GM12878 (cell line): ENCODE data around the gene KAZN. TPM values are rescaled to one million over a fixed set of nuclear protein-coding genes. Genes with fewer than 3 reads are reported as not detected.

Source experiments
- ATAC-seq: fragments of 200-7000 bp; cut with Tn5 transposase; 3 replicates; pipeline ENCODE4 v1.9.1; 2020; ENCODE audit warnings: mild to moderate bottlenecking, moderate library complexity
- BruUV-seq: library from RNA; stranded (reverse); fragments of 400-500 nt; replicated peaks from 2 replicates; lab custom pipeline; 2021; lab: Mats Ljungman, UMichigan
- CTCF ChIA-PET: fragments of 300-600 bp; sonication (Branson Sonifier 250); formaldehyde crosslinking; extraction: SDS; loops from one replicate; lab custom pipeline; 2021; ENCODE audit warnings: inconsistent platforms; lab: Yijun Ruan, JAX
- POLR2A ChIA-PET: fragments of 350-600 bp; formaldehyde crosslinking; extraction: SDS; loops from one replicate; lab custom pipeline; 2021; ENCODE audit warnings: inconsistent platforms; lab: Charles Lee
- RAD21 ChIA-PET: fragments of 300-600 bp; sonication (Branson Sonifier 250); formaldehyde crosslinking; loops from one replicate; lab custom pipeline; 2023; ENCODE audit warnings: antibody characterized with exemption; ENCODE audit not compliant: unreplicated experiment; lab: Charles Lee
- SMC1A ChIA-PET: fragments of 300-600 bp; sonication (Branson Sonifier 250); formaldehyde crosslinking; loops from one replicate; lab custom pipeline; 2023; ENCODE audit not compliant: unreplicated experiment, uncharacterized antibody; lab: Charles Lee
- DNase-seq: peaks from one replicate; pipeline ENCODE4 v3.0.0-alpha.2; 2011; ENCODE audit warnings: low read depth, low spot score
- FAIRE-seq: peaks from 3 replicates; lab custom pipeline; 2011; peaks lifted over from hg19 to GRCh38; lab: Jason Lieb, UNC
- H2AFZ ChIP-seq: 2 replicates; pipeline ENCODE4 v1.6.0; 2011; ENCODE audit warnings: low read depth, low read length, control low read depth; ENCODE audit not compliant: control insufficient read depth
- H3K27ac ChIP-seq: 2 replicates; pipeline ENCODE4 v1.5.1; 2011; ENCODE audit warnings: control low read depth; ENCODE audit not compliant: control insufficient read depth, insufficient read depth
- H3K27me3 ChIP-seq, 2 experiments: replicated peaks in 1 of 2; 2 replicates each; pipeline versions ENCODE4 v1.6.0 to v1.6.1; 2011; ENCODE audit warnings: low read length in 1 of 2; ENCODE audit not compliant: control insufficient read depth in 2 of 2, insufficient read depth in 2 of 2
- H3K36me3 ChIP-seq, 2 experiments: 2 replicates each; pipeline ENCODE4 v1.5.1; 2011; ENCODE audit warnings: low read length in 1 of 2; ENCODE audit not compliant: control insufficient read depth in 2 of 2, insufficient read depth in 2 of 2
- H3K4me1 ChIP-seq: 2 replicates; pipeline ENCODE4 v1.6.1; 2011; ENCODE audit warnings: mild to moderate bottlenecking, low read length, moderate library complexity, mixed read lengths; ENCODE audit not compliant: control insufficient read depth, insufficient read depth
- H3K4me2 ChIP-seq: 2 replicates; pipeline ENCODE4 v1.6.0; 2011; ENCODE audit warnings: control low read depth; ENCODE audit not compliant: control insufficient read depth, insufficient read depth
- H3K4me3 ChIP-seq: fragments of 200-600 bp; sonication (generic); 2 replicates; pipeline ENCODE4 v1.5.1; 2016
- H3K79me2 ChIP-seq: 2 replicates; pipeline ENCODE4 v1.6.0; 2011; ENCODE audit warnings: low read length; ENCODE audit not compliant: control insufficient read depth, insufficient read depth
- H3K9ac ChIP-seq: 2 replicates; pipeline ENCODE4 v1.8.0; 2011; ENCODE audit warnings: low read length, control low read depth, mixed read lengths; ENCODE audit not compliant: control insufficient read depth, insufficient read depth
- H3K9me3 ChIP-seq: replicated peaks from 3 replicates; pipeline ENCODE4 v1.5.1; 2011; ENCODE audit warnings: mild to moderate bottlenecking, low read length; ENCODE audit not compliant: control insufficient read depth, insufficient read depth
- H4K20me1 ChIP-seq: 2 replicates; pipeline ENCODE4 v1.6.0; 2011; ENCODE audit not compliant: control insufficient read depth, insufficient read depth
- CBFB ChIP-seq: IDR thresholded peaks from 2 replicates; pipeline ENCODE4 v1.6.1; 2016; ENCODE audit warnings: antibody characterized with exemption, low read depth
- CBX5 ChIP-seq: sonication (generic); IDR thresholded peaks from 2 replicates; pipeline ENCODE4 v1.6.1; 2016; ENCODE audit warnings: low read depth, moderate library complexity, mild to moderate bottlenecking, inconsistent platforms
- CHD2 ChIP-seq: IDR thresholded peaks from 2 replicates; pipeline ENCODE4 v1.6.1; 2011; ENCODE audit warnings: low read depth, low read length, improper control_type of control experiment, borderline replicate concordance
- EP300 ChIP-seq, 2 experiments: fragments of 150-350 bp in 1 of 2; IDR thresholded peaks; 2 replicates each; pipeline ENCODE4 v1.6.1; 2011 to 2012; ENCODE audit warnings: low read depth in 2 of 2, low read length in 2 of 2, borderline replicate concordance in 1 of 2, improper control_type of control experiment in 1 of 2, inconsistent platforms in 1 of 2; ENCODE audit not compliant: control insufficient read depth in 1 of 2
- EZH2 ChIP-seq: IDR thresholded peaks from 2 replicates; pipeline ENCODE4 v1.6.1; 2012; ENCODE audit warnings: low read depth, mild to moderate bottlenecking, control low read depth, inconsistent platforms, low read length, borderline replicate concordance; ENCODE audit not compliant: control insufficient read depth
- FOS ChIP-seq: IDR thresholded peaks from 3 replicates; pipeline ENCODE4 v1.6.1; 2011; ENCODE audit warnings: borderline replicate concordance; ENCODE audit not compliant: insufficient read length; ENCODE audit errors: extremely low read depth
- IRF5 ChIP-seq: fragments of 450-650 bp; IDR thresholded peaks from 2 replicates; pipeline ENCODE4 v1.6.1; 2017; ENCODE audit warnings: borderline replicate concordance
- MYC ChIP-seq: IDR thresholded peaks from 2 replicates; pipeline ENCODE4 v1.6.1; 2011; ENCODE audit warnings: mild to moderate bottlenecking, low read length, moderate library complexity, inconsistent platforms; ENCODE audit not compliant: insufficient read depth, insufficient replicate concordance, insufficient read length, severe bottlenecking
- PKNOX1 ChIP-seq: fragments of 450-650 bp; IDR thresholded peaks from 2 replicates; pipeline ENCODE4 v1.6.1; 2016; ENCODE audit warnings: mild to moderate bottlenecking
- POLR2AphosphoS2 ChIP-seq: IDR thresholded peaks from 2 replicates; pipeline ENCODE4 v1.6.1; 2011; ENCODE audit warnings: low read depth, mild to moderate bottlenecking, low read length, improper control_type of control experiment, moderate library complexity
- POU2F2 ChIP-seq: IDR thresholded peaks from 3 replicates; pipeline ENCODE4 v1.6.1; 2011; ENCODE audit warnings: low read depth, mild to moderate bottlenecking, low read length, borderline replicate concordance
- TCF3 ChIP-seq: IDR thresholded peaks from 2 replicates; pipeline ENCODE4 v1.6.1; 2012; ENCODE audit warnings: low read depth, mild to moderate bottlenecking, low read length, borderline replicate concordance; ENCODE audit not compliant: insufficient read depth
- ZNF207 ChIP-seq: fragments of 450-650 bp; IDR thresholded peaks from 2 replicates; pipeline ENCODE4 v1.6.1; 2014; ENCODE audit warnings: antibody characterized with exemption, mild to moderate bottlenecking, borderline replicate concordance
- WGBS: methylation state at CpG from one replicate; pipeline ENCODE4 v1.1.6; 2016; ENCODE audit warnings: low lambda C conversion rate; ENCODE audit not compliant: insufficient replicate concordance, insufficient coverage; ENCODE audit errors: missing lambda C conversion rate; 5-methylcytosine and 5-hydroxymethylcytosine counted together
- in situ Hi-C: fragments of 300-500 bp; cut with MboI; formaldehyde crosslinking; loops from 9 replicates; pipeline ENCODE4 v1.14.3; 2018; ENCODE audit warnings: mixed read lengths
- intact Hi-C: fragments of 100-400 bp; cut with micrococcal nuclease; formaldehyde crosslinking; loops from one replicate; pipeline ENCODE4 v1.14.2; 2022; ENCODE audit not compliant: unreplicated experiment
- polyA plus RNA-seq, 11 experiments: library from polyadenylated mRNA; depleted of rRNA in 4 of 11; unstranded in 6 of 11; stranded (reverse) in 5 of 11; fragments of >200 nt; fragmentation: Nextera tagmentation in 4 of 11; fragmentation: Illumina TruSeq in 1 of 11; extraction: Ambion mirVana in 4 of 11; extraction: Trizol in 1 of 11; gene quantifications; 1 replicate in 1 of 11; 2 replicates in 10 of 11; pipeline versions ENCODE4 v1.2.1 to v1.2.3, GENCODE V29; 2011 to 2016; ENCODE audit warnings: inconsistent platforms in 2 of 11, missing spikeins in 2 of 11, low read depth in 1 of 11
- total RNA-seq, 4 experiments: library from RNA; depleted of rRNA in 3 of 4; stranded (reverse); fragments of >200 nt in 3 of 4; fragmentation: Illumina TruSeq in 1 of 4; extraction: Trizol in 1 of 4; gene quantifications; 2 replicates each; pipeline versions ENCODE4 v1.2.1 to v1.2.3, GENCODE V29; 2013 to 2021

KAZN gene
- total and polyA plus RNA-seq, 10 of the 15 experiments (the other 5 are each of a cell fraction or from before 2014, with no cell fraction given) = 0.72 to 4.0 (median 1.2) TPM

GRCh38 chr1:15151377-15151806 is 552.9 kb downstream of the KAZN start:
- no peaks in the 10 kb centered on the region for H3K36me3 ChIP-seq
- no peak overlapping the region for H3K4me3 ChIP-seq
- no peak overlapping the region for H3K27ac ChIP-seq
- no peaks in the 10 kb centered on the region for H4K20me1 ChIP-seq
- WGBS = 38% methylated on average over 5 of the region's 5 CpGs
- H3K4me2 ChIP-seq = no peak overlapping the region
- ChIA-PET POLR2A (no interaction called here), SMC1A (interaction anchor here (1.1 to 5.3 kb wide), 7 partner anchors 9 to 130 kb away, joined by 3 to 38 read pairs (median 6); no protein-coding TSS in a partner anchor), RAD21 (interaction anchor here (1.3 to 6.1 kb wide), 3 partner anchors 23 to 121 kb away, joined by 3 to 49 read pairs (median 22); no protein-coding TSS in a partner anchor), CTCF (interaction anchor here (0.9 to 5.6 kb wide), 8 partner anchors 14 to 172 kb away, joined by 3 to 73 read pairs (median 4); no protein-coding TSS in a partner anchor)
- in situ Hi-C loops = no loop called here
- peaks cover 10 to 16% of the 10 kb centered on the region in 2 experiments; a peak in 3 of 4 replicates for H3K27me3 ChIP-seq
- peaks cover 9% of the 10 kb centered on the region for H3K79me2 ChIP-seq
- H2AFZ ChIP-seq = no peak overlapping the region
- BruUV-seq = no TSS peak
- H3K9me3 ChIP-seq = no peaks in the 10 kb centered on the region; the same call in 2 of the 3 replicates
- ATAC-seq = no peak
- peaks cover 20% of the 10 kb centered on the region for H3K4me1 ChIP-seq
- FAIRE-seq = no peak
- TF ChIP-seq EZH2 (no peak), TCF3 (no peak), EP300 (IDR thresholded peaks at IDR 0.05; ENCODE audit: borderline replicate concordance in 1 of 2, control insufficient read depth in 1 of 2, low read depth in 2 of 2, low read length in 2 of 2) (no peak), CBFB (no peak)
- intact Hi-C loops = no loop called here
- no peak overlapping the region for H3K9ac ChIP-seq
- DNase-seq = no peak

GRCh38 chr1:15151871-15152270 is 553.4 kb downstream of the KAZN start:
- H2AFZ ChIP-seq = no peak overlapping the region
- intact Hi-C loops = no loop called here
- WGBS = 21% methylated on average over 3 of the region's 3 CpGs
- no peak overlapping the region for H3K9ac ChIP-seq
- ChIA-PET CTCF (interaction anchor here (0.9 to 5.6 kb wide), 11 partner anchors 15 to 171 kb away, joined by 3 to 73 read pairs (median 4); no protein-coding TSS in a partner anchor), POLR2A (interaction anchor here (0.5 to 0.6 kb wide), 2 partner anchors 82 to 111 kb away, joined by 3 read pairs; no protein-coding TSS in a partner anchor), SMC1A (interaction anchor here (1.1 to 5.3 kb wide), 7 partner anchors 10 to 129 kb away, joined by 3 to 38 read pairs (median 6); no protein-coding TSS in a partner anchor), RAD21 (interaction anchor here (1.0 to 6.1 kb wide), 6 partner anchors 21 to 153 kb away, joined by 3 to 49 read pairs (median 6); no protein-coding TSS in a partner anchor)
- TF ChIP-seq CHD2 = no peak
- TF ChIP-seq ZNF207 = no peak
- TF ChIP-seq MYC = no peak
- no peak for TF ChIP-seq POU2F2
- no peak for TF ChIP-seq CBFB
- no peak for TF ChIP-seq POLR2AphosphoS2
- no peak for TF ChIP-seq CBX5
- no peak for TF ChIP-seq PKNOX1
- TF ChIP-seq FOS = no peak
- no peak for TF ChIP-seq IRF5
- FAIRE-seq (no peak), DNase-seq (no peak), ATAC-seq (no peak)
- no peak overlapping the region for H3K27ac ChIP-seq
- no peaks in the 10 kb centered on the region for H3K36me3 ChIP-seq
- H3K4me1 ChIP-seq = peaks cover 22% of the 10 kb centered on the region
- no peak overlapping the region for H3K4me2 ChIP-seq
- H3K79me2 ChIP-seq = peaks cover 9% of the 10 kb centered on the region
- in situ Hi-C loops = no loop called here
- H3K9me3 ChIP-seq = no peaks in the 10 kb centered on the region; the same call in 2 of the 3 replicates
- peaks cover 10 to 16% of the 10 kb centered on the region in 2 experiments; a peak in 3 of 4 replicates for H3K27me3 ChIP-seq
- H3K4me3 ChIP-seq = no peak overlapping the region
- no TSS peak for BruUV-seq
- H4K20me1 ChIP-seq = no peaks in the 10 kb centered on the region
